MCF 10A (cell line): Measurements from ENCODE around the gene SOX6. TPM values are rescaled to one million over a fixed set of nuclear protein-coding genes. Genes with fewer than 3 reads are reported as not detected.
A peak's percentile ranks its signal among the peaks of the same experiment; 100 is the strongest.

Source experiments
- BruUV-seq: library from RNA; stranded (reverse); fragments of 400-500 nt; replicated peaks from 2 replicates; lab custom pipeline; 2021; lab: Mats Ljungman, UMichigan
- CTCF ChIA-PET: fragments of 300-600 bp; sonication (Branson Sonifier 250); formaldehyde crosslinking; extraction: SDS; loops from one replicate; lab custom pipeline; 2021; ENCODE audit warnings: antibody characterized with exemption, inconsistent platforms; lab: Yijun Ruan, JAX
- POLR2A ChIA-PET: fragments of 300-600, 350-650 bp; sonication (Branson Sonifier 250); formaldehyde crosslinking; extraction: SDS; loops from one replicate; lab custom pipeline; 2020; ENCODE audit warnings: antibody characterized with exemption, inconsistent platforms; lab: Yijun Ruan, JAX
- DNase-seq: peaks from one replicate; pipeline ENCODE4 v3.0.0-alpha.2; 2018; ENCODE audit not compliant: unreplicated experiment
- H3K27ac Mint-ChIP-seq: one replicate; pipeline ENCODE4 v1.8.0; 2022; ENCODE audit warnings: mild to moderate bottlenecking, low read depth, mixed read lengths; ENCODE audit not compliant: unreplicated experiment
- H3K27me3 Mint-ChIP-seq: one replicate; pipeline ENCODE4 v1.8.0; 2022; ENCODE audit warnings: mixed read lengths; ENCODE audit not compliant: insufficient read depth, unreplicated experiment
- H3K36me3 Mint-ChIP-seq: one replicate; pipeline ENCODE4 v1.8.0; 2022; ENCODE audit warnings: mild to moderate bottlenecking, moderate library complexity, mixed read lengths; ENCODE audit not compliant: insufficient read depth, unreplicated experiment
- H3K4me1 Mint-ChIP-seq: one replicate; pipeline ENCODE4 v1.8.0; 2022; ENCODE audit warnings: mixed read lengths; ENCODE audit not compliant: insufficient read depth, unreplicated experiment
- H3K4me3 Mint-ChIP-seq: one replicate; pipeline ENCODE4 v1.8.0; 2022; ENCODE audit warnings: mild to moderate bottlenecking, moderate library complexity, mixed read lengths; ENCODE audit not compliant: unreplicated experiment
- H3K9me3 Mint-ChIP-seq: one replicate; pipeline ENCODE4 v1.8.0; 2022; ENCODE audit warnings: mixed read lengths; ENCODE audit not compliant: unreplicated experiment
- intact Hi-C: fragments of 100-400 bp; cut with micrococcal nuclease; formaldehyde crosslinking; loops from 2 replicates; pipeline ENCODE4 v1.14.1; 2022
- total RNA-seq: library from RNA; stranded (reverse); gene quantifications from 2 replicates; pipeline ENCODE4 v1.2.3, GENCODE V29; 2022
- TF ChIP-seq, protein P1 (sequence below): fragments of 200-600 bp; IDR thresholded peaks from one replicate; pipeline ENCODE4 v1.8.0; 2022; ENCODE audit warnings: antibody characterized with exemption, mild to moderate bottlenecking; ENCODE audit not compliant: unreplicated experiment

The SOX6 gene
- total RNA-seq, 1 experiment from 2014 or later: 6.4 TPM

DNA sequence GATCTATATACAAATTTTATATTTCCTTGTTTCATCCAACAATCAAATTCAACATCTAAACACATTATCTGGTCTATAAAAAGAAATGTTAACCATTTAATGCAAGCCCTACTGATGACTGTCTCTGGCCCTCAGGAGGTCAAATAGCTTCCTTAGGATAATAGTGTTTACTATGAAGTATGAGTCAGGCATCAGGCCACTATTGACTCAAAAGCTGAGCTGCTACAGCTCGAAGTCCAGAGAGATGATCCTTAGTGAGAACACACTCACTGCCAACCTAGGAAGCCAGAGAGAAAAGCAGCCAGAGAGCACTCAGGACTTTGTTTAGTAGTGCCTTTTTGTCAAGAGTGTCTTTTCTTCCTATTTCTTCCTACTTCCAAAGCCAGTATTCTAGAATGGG, 171.8 kb downstream of the SOX6 start:
- TF ChIP-seq, protein P1, sequence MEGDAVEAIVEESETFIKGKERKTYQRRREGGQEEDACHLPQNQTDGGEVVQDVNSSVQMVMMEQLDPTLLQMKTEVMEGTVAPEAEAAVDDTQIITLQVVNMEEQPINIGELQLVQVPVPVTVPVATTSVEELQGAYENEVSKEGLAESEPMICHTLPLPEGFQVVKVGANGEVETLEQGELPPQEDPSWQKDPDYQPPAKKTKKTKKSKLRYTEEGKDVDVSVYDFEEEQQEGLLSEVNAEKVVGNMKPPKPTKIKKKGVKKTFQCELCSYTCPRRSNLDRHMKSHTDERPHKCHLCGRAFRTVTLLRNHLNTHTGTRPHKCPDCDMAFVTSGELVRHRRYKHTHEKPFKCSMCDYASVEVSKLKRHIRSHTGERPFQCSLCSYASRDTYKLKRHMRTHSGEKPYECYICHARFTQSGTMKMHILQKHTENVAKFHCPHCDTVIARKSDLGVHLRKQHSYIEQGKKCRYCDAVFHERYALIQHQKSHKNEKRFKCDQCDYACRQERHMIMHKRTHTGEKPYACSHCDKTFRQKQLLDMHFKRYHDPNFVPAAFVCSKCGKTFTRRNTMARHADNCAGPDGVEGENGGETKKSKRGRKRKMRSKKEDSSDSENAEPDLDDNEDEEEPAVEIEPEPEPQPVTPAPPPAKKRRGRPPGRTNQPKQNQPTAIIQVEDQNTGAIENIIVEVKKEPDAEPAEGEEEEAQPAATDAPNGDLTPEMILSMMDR: no peak
- H3K4me3 Mint-ChIP-seq: no peak overlapping the region
- ChIA-PET POLR2A (interaction anchor here (1.0 to 1.3 kb wide), 4 partner anchors 9 to 429 kb away, joined by 3 to 6 read pairs (median 4); no protein-coding TSS in a partner anchor), CTCF (interaction anchor here (0.6 to 1.9 kb wide), 4 partner anchors 9 to 535 kb away, joined by 3 to 6 read pairs (median 4); no protein-coding TSS in a partner anchor)
- no peaks in the 10 kb centered on the region for H3K27me3 Mint-ChIP-seq
- no TSS peak for BruUV-seq
- no peaks in the 10 kb centered on the region for H3K36me3 Mint-ChIP-seq
- peak; percentile 49 for DNase-seq
- no peaks in the 10 kb centered on the region for H3K9me3 Mint-ChIP-seq
- intact Hi-C loops: no loop called here
- peak overlapping the region; percentile 75 for H3K27ac Mint-ChIP-seq
- peaks cover 12% of the 10 kb centered on the region for H3K4me1 Mint-ChIP-seq

DNA sequence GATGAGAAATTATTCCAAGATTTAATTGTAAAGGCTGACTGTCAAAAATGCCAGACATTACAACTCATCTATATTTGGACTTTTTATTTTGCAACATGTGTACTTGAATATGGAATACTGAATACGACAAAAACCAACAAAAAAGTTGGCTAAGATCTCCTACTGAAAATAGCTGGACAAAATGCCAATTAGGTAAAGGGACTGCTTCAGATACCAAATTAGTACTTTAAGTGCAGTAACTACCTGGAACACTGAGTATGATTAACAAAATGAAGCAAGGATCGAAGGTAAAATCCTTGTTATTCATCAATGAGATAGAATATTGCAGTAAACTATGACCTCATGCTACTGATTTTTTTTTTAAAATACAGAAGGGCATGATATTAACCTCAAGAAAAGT, 173.8 kb downstream of the SOX6 start:
- Mint-ChIP-seq H3K4me3 (no peak overlapping the region), H3K36me3 (peaks cover 5% of the 10 kb centered on the region), H3K27me3 (no peaks in the 10 kb centered on the region), H3K27ac (no peak overlapping the region), H3K4me1 (peaks cover 12% of the 10 kb centered on the region), H3K9me3 (no peaks in the 10 kb centered on the region)
- ChIA-PET CTCF (no interaction called here), POLR2A (no interaction called here)
- TF ChIP-seq, protein P1: no peak
- intact Hi-C loops: no loop called here
- no peak for DNase-seq
- BruUV-seq: no TSS peak

DNA sequence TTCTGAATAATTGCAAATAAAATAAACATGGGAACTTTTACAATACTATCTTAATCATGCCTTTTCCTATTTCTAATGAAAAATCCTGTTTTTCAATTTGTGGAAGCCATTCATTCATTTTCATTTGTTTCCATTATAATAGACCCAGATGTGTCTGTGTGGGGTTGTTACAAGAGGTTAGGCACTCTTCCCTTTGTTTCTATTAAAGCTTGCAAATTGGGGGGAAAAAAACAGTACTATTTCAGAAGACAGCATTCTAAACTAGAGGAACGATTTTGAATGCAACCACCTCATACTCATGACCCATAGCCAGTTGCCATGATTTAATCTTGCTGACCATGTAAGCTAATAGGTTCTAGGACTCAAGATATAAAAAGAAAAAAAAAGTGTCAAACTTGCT, 175.5 kb downstream of the SOX6 start:
- Mint-ChIP-seq H3K36me3 (peaks cover 6% of the 10 kb centered on the region), H3K27ac (no peak overlapping the region), H3K27me3 (no peaks in the 10 kb centered on the region), H3K9me3 (no peaks in the 10 kb centered on the region), H3K4me3 (no peak overlapping the region), H3K4me1 (peaks cover 12% of the 10 kb centered on the region)
- ChIA-PET POLR2A (no interaction called here), CTCF (interaction anchor here (0.7 kb wide), 1 partner anchor 1785 kb away, joined by 3 read pairs; no protein-coding TSS in a partner anchor)
- no TSS peak for BruUV-seq
- no peak for DNase-seq
- TF ChIP-seq, protein P1: no peak
- intact Hi-C loops: no loop called here

DNA sequence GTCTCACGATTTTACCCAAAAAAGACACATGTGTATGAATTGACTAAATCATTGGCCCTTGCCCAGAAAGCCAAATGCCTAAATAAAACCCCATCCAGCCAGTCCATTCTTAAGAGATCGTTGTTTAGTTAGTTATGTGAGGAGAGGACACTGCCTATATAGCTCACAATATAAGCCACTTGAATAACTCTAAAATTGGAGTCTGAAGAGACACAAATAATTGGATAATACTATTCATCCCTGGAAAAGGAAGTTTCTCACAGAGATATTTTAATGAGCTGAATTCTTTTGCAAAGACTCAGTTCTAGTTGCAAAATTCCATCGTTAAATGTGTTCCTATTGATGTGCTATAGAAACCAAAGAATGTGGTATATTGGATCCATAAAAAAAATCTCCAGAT, 176.7 kb downstream of the SOX6 start:
- BruUV-seq: no TSS peak
- no peak overlapping the region for H3K27ac Mint-ChIP-seq
- H3K9me3 Mint-ChIP-seq: no peaks in the 10 kb centered on the region
- H3K4me3 Mint-ChIP-seq: no peak overlapping the region
- TF ChIP-seq, protein P1: no peak
- ChIA-PET CTCF (interaction anchor here (0.5 kb wide), 1 partner anchor 455 kb away, joined by 4 read pairs; no protein-coding TSS in a partner anchor), POLR2A (interaction anchor here (0.6 to 0.8 kb wide), 3 partner anchors 9 to 347 kb away, joined by 3 read pairs; no protein-coding TSS in a partner anchor)
- H3K4me1 Mint-ChIP-seq: peaks cover 9% of the 10 kb centered on the region
- no peaks in the 10 kb centered on the region for H3K27me3 Mint-ChIP-seq
- no peak for DNase-seq
- intact Hi-C loops: no loop called here
- H3K36me3 Mint-ChIP-seq: peaks cover 6% of the 10 kb centered on the region
